NCI-H82 (cell line): Measurements from ENCODE around the gene RAET1L.
"Not testable (repeated sequence)": the region's sequence is repeated elsewhere in the genome, so short reads cannot be mapped to it uniquely, and the experiment has no call there.

Source experiments
- DNase-seq: peaks from one replicate; lab custom pipeline; 2025; lab: John Stamatoyannopoulos, UW

Gene RAET1L

DNA sequence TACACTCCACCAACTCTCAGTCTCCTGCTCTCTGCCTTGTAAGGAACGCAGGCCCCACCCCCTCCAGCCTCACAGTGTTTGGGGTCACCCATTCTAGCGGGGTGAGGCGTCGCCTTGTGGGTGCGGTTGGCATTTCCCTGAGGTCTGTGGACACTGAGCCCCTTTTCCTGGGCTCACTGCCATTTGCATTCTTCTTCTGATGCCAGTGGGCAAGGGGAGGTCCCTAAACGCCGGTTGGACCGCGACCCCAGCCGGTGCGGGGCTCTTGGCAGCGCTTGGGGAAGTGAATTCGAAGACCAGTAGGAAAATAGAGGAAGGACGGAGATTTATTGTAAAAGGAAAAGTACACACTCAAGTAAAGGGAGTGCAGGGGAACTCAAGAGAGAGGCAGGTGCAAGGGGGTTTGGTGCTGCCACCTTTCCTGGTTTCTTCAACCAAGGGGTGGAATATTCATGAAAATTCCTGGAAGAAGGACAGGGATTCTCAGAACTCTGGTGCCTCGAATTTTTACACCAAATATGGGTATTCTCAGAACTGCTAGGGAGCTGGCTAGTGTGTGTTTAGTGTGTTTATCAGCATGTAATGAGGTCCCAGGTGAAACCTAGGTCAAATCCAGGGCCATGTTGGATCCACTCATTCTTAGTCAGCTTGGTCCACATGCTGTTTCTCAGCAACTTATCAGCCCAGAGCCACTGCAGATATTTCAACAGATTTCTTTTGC is 9.9 kb downstream of the RAET1L start:
- not testable (repeated sequence) for DNase-seq

GRCh38 chr6:150014623-150015280 is 10.6 kb downstream of the RAET1L start:
- not testable (repeated sequence) for DNase-seq

DNA sequence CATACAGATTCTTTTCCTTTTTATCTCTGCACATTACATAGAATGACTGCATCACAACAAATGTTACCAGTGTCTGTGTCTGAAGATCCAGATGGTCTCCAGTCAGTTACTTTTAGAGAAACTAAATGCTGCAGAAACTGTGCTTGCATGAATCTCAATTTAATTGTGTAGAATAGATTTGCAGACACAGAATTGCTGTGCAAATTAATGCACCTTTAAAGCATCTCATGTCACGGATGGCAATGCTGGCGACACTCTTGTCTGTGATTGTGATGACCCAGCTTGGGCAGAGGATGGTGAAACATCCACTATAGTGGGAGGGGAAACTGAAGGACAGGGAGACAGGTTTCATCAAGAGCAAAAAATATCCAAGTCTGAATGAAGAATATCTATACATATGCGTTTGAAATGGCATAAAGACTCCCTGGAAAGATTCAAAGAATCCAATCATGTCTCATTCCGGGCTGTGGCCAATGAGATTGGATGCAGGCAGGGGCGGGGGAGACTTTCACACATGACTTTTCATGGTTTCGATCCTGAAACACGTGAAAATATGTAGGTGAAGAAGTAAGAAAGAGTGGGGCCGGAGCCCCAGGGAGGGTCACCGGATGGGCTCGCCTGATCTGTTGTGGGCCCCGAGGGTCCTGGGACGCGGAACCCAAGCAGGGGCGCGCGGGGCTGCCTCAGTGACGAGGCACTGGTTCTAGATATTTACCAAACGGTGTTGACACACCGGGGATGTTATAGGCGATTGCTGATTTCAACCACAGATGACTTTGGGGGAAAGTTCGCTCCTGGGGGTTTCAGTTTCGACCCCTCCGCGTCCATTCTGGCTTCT is 11.3 kb downstream of the RAET1L start:
- DNase-seq, result not testable (repeated sequence)

DNA sequence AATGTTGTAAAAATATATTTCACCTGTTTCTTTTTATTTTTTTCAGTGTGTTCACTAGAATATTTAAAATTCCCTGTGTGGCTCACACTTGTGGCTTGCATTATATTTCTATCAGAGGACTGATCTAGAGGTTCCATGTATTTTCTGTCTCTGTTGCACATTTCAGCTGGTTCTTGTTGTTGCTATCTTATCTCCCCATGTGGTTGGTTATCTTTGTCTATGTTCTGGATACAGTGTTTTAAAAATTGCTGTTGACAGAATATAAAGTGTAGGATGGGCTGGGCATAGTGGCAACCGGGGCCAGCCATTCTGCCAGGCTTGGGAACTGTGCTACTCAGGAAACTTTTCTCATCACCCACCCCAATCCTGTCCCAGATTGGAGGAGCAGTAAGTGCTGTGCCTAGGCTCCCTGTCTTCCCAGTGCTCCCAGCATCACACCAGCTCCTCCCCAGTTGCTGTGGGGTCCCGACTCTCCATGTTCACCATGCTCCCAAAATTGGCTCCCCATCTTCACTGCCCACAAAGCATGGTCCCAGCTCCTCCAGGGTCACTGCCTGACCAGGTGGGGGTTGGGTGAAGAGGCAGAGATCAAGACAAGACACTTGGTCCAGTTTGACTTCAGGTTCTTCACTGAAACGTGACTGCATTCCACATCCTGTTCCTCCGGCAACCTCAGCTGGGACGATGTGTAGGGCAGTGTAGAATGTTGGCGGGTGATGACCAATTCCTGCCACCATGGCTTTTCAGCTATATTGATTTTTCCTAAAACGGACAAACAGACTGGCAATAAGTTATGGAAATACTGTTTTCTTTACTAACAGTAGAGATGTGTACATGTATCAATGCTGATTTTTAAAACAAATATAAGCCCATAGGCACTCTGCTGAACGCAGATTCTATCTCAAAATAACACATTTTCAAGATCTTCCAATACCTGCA is 12.2 kb downstream of the RAET1L start:
- not testable (repeated sequence) for DNase-seq

DNA sequence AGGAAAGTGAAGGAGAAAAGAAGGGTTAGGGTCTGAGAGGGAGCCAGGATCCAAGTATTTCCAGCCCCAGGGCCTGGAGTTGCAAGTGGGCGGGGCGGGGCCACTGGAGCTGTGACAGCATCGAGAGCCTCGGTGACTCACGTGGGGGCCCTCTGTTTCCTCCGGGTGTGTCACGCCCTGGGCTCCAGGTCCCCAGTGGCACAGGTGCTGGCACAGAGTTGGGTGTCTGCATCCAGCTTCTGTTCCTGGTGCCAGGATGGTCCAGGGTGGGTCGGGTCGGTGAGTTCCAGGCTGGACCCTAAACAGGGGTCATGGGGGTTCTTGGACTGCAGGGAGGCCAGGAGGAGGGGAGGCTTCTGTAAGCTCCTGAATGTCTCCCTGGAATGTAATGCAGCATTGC is 16.7 kb downstream of the RAET1L start:
- DNase-seq, result no peak

DNA sequence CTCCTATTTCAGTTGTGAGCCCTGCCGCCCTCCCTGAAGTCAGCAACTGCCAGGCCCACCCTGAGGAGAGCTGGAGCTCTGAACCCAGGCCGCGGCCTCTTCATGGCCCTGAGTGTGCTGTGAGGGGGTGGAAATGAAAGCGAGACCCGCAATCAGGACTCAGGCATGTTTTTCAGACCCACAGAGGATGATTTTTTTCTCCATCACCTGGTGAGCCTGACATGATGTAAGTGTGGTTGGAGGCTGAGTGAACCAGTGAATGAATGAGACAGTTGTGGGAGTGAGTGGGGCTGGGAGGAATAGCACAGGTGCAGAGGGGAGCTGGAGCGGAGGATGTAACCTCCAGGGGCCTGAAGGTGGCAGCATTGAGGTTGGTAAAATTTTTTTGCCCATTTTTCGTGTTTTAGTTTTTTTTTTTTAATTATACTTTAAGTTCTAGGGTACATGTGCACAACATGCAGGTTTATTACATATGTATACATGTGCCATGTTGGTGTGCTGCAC is 18.3 kb downstream of the RAET1L start:
- DNase-seq, result peak; percentile 18

GRCh38 chr6:150005761-150006651 is 19.3 kb downstream of the RAET1L start:
- DNase-seq, result no peak

GRCh38 chr6:150004783-150005717 is 20.3 kb downstream of the RAET1L start:
- peak; percentile 95 for DNase-seq

GRCh38 chr6:150004101-150004782 is 21.1 kb downstream of the RAET1L start:
- DNase-seq, result no peak

- not testable (repeated sequence) for DNase-seq
Observed at GRCh38 chr6:150003599-150003998, 21.7 kb downstream of the RAET1L start.

DNA sequence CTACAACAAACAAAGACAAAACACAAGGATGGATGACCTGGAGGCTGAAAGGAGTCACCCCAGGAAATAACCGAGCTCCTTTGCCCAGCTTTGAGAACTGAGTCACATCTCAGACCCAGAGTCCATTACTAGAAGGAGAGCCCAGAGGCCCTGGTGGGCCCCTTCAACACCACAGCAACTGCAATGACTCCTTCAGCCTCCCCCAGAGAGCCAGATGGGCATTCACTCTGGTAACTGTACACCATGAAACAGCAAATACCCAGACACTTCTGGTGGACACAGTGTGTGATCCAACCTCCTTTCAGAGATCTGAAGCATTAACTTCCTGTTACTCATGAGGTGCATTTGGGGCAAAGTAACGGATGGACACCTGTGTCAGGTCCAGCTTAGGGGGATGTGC is 22.6 kb downstream of the RAET1L start:
- DNase-seq, result no peak

GRCh38 chr6:150001295-150002008 is 23.9 kb downstream of the RAET1L start:
- no peak for DNase-seq

- DNase-seq, result no peak
Observed at GRCh38 chr6:149999636-150000035, 25.7 kb downstream of the RAET1L start.

- DNase-seq, result no peak
Observed at GRCh38 chr6:149995971-149996370, 29.4 kb downstream of the RAET1L start.

DNA sequence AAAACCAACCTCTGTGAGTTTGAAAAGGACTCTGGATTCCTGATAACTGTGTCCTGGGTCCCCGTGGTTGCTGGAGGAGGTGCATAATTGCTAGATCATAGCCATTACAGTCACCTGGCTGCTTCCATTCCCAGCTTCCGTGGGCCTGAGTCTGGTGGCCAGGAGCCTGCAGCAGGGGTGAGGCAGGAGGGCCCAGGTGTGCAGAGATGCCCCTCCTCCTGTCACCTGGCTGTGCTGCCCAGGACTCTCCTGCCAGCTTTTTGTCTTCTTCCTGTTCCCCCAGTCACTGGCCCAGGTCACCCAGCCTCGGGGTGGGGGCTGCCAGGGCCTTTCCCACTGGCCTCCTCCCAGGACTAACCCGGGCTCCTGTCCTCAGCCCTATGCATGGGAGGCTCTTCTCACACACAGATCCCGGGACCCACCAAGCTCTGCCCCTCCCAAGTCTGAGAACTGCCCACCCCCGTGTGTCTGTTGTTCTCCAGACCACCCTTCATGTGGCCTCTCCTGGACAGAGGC is 30.0 kb downstream of the RAET1L start:
- no peak for DNase-seq

GRCh38 chr6:149991838-149992237 is 33.5 kb downstream of the RAET1L start:
- DNase-seq, result no peak

DNA sequence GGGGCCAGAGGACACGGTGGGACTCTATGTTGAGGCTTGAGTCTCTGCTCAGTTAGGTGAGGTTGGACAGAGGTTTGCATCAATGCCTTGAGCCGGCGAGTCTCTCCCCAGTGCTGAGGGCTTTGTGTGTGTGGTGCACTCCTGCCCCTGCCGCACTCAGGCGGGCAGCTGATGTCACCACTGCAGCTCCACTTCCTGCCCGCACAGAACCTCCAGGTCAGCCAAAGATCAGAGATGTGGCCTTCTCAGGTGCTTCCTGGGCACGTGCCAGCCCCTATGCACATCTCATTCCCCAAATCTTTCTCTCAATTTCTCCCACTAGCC is 33.9 kb downstream of the RAET1L start:
- not testable (repeated sequence) for DNase-seq
